ENCODE data around the gene TEX10. TPM values are rescaled to one million over a fixed set of nuclear protein-coding genes. Genes with fewer than 3 reads are reported as not detected.
"Not testable (repeated sequence)": the region's sequence is repeated elsewhere in the genome, so short reads cannot be mapped to it uniquely, and the experiment has no call there.

TEX10 gene
- total RNA-seq, 1 experiment from 2014 or later = 17.7 TPM

DNA sequence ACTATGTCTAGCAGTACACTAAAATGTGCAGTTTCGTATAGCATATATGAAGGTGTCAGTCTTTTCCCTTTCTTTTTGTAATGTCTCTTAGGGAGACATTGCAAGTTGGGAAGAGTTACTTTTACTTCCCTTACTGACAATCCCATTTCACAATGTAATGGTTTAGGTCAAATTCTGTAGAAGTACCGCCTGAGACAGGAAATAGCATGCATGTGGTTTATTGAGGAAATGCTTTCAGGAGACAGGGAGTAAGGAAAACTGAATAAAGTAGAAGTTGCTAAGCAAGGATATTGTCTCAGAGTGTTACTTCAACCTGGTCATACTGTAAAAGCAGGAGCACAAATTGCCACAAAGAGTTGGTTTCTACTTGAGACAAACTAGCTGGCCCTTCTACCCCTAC lies 42.1 kb upstream of the TEX10 start:
- intact Hi-C loops (cut with micrococcal nuclease; ENCODE audit: unreplicated experiment) = no loop called here
- BruUV-seq (replicated peaks) = no TSS peak
- no peaks in the 10 kb centered on the region for H3K27me3 Mint-ChIP-seq (ENCODE audit: unreplicated experiment)
- no peak overlapping the region for H3K27ac Mint-ChIP-seq (ENCODE audit: unreplicated experiment)
- CTCF ChIA-PET = no interaction called here
- H3K9me3 Mint-ChIP-seq (ENCODE audit: low read depth, unreplicated experiment) = no peaks in the 10 kb centered on the region
- DNase-seq = no peak
- H3K4me3 Mint-ChIP-seq (ENCODE audit: low read depth, unreplicated experiment) = no peak overlapping the region
- no peaks in the 10 kb centered on the region for H3K36me3 Mint-ChIP-seq (ENCODE audit: insufficient read depth, unreplicated experiment)
- TF ChIP-seq, protein P1, sequence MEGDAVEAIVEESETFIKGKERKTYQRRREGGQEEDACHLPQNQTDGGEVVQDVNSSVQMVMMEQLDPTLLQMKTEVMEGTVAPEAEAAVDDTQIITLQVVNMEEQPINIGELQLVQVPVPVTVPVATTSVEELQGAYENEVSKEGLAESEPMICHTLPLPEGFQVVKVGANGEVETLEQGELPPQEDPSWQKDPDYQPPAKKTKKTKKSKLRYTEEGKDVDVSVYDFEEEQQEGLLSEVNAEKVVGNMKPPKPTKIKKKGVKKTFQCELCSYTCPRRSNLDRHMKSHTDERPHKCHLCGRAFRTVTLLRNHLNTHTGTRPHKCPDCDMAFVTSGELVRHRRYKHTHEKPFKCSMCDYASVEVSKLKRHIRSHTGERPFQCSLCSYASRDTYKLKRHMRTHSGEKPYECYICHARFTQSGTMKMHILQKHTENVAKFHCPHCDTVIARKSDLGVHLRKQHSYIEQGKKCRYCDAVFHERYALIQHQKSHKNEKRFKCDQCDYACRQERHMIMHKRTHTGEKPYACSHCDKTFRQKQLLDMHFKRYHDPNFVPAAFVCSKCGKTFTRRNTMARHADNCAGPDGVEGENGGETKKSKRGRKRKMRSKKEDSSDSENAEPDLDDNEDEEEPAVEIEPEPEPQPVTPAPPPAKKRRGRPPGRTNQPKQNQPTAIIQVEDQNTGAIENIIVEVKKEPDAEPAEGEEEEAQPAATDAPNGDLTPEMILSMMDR (IDR thresholded peaks at IDR 0.05; ENCODE audit: unreplicated experiment) = no peak
- H3K4me1 Mint-ChIP-seq (ENCODE audit: low read depth, unreplicated experiment) = no peaks in the 10 kb centered on the region

DNA sequence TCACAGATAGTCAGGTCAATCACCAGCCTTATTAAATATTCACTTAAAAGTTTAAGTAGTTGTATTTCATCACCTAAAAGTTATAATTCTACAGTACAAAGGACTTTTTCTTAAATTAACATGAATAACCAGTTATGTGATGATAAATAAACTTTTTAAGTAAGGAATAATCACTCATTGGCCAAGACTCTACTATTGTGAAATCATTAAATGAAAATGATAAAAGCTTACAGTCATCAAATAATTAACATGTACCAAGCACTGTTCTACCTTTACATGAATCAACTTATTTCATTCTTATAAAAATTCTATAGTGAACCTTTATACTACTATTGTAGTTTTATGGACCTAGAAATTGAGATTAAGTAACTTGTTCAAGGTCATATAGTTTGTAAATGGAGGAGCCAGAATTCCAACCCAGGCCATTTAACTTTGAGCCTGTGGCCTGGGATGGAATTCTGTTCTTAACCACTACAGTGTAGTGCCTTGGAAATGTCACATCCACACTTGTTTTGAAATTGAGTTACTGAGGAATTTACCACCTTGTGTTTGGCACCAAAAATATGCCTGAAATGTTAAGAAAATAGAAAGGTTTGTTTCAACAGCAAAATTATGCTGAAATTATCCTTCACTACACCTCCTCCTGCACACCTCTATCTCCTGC lies 41.4 kb upstream of the TEX10 start:
- TF ChIP-seq, protein P1 (IDR thresholded peaks at IDR 0.05; ENCODE audit: unreplicated experiment) = no peak
- CTCF ChIA-PET = no interaction called here
- Mint-ChIP-seq H3K4me3 (ENCODE audit: low read depth, unreplicated experiment) (no peak overlapping the region), H3K9me3 (ENCODE audit: low read depth, unreplicated experiment) (no peaks in the 10 kb centered on the region), H3K4me1 (ENCODE audit: low read depth, unreplicated experiment) (no peaks in the 10 kb centered on the region), H3K36me3 (ENCODE audit: insufficient read depth, unreplicated experiment) (no peaks in the 10 kb centered on the region), H3K27ac (ENCODE audit: unreplicated experiment) (no peak overlapping the region), H3K27me3 (ENCODE audit: unreplicated experiment) (no peaks in the 10 kb centered on the region)
- no peak for DNase-seq
- BruUV-seq (replicated peaks) = no TSS peak
- intact Hi-C loops (cut with micrococcal nuclease; ENCODE audit: unreplicated experiment) = no loop called here

DNA sequence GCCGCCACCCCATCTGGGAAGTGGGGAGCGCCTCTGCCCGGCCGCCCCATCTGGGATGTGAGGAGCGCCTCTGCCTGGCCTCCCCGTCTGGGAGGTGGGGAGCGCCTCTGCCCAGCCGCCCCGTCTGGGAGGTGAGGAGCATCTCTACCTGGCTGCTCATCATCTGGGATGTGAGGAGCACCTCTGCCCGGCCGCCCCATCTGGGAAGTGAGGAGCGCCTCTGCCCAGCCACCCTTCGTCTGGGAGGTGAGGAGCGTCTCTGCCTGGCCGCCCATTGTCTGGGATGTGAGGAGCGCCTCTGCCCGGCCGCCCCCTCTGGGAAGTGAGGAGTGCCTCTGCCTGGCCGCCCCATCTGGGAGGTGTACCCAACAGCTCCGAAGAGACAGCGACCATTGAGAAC lies 40.2 kb upstream of the TEX10 start:
- BruUV-seq (replicated peaks); H3K4me1 Mint-ChIP-seq (ENCODE audit: low read depth, unreplicated experiment); H3K4me3 Mint-ChIP-seq (ENCODE audit: low read depth, unreplicated experiment); DNase-seq; H3K27me3 Mint-ChIP-seq (ENCODE audit: unreplicated experiment); H3K9me3 Mint-ChIP-seq (ENCODE audit: low read depth, unreplicated experiment); CTCF ChIA-PET; intact Hi-C loops (cut with micrococcal nuclease; ENCODE audit: unreplicated experiment); H3K36me3 Mint-ChIP-seq (ENCODE audit: insufficient read depth, unreplicated experiment); H3K27ac Mint-ChIP-seq (ENCODE audit: unreplicated experiment): not testable (repeated sequence)

DNA sequence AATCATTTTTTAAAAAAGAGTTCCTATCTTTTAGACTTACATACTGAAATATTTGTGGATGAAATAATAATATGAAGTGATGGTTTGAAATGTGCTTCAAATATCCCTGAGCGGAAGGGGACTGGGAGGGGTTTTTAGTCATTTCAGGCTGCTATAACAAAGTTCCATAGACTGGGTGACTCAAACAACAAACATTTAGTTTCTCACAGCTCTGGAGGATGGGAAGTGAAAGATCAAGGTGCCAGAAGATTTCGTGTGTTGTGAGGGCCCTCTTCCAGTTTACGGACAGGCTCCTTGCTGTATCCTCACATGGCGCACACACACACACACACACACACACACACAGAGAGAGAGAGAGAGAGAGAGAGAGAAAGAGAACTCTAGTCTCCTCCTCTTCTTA lies 27.1 kb upstream of the TEX10 start:
- Mint-ChIP-seq H3K4me1 (ENCODE audit: low read depth, unreplicated experiment) (peaks cover 14% of the 10 kb centered on the region), H3K27ac (ENCODE audit: unreplicated experiment) (peak overlapping the region; percentile 43), H3K4me3 (ENCODE audit: low read depth, unreplicated experiment) (peak overlapping the region; percentile 18), H3K27me3 (ENCODE audit: unreplicated experiment) (no peaks in the 10 kb centered on the region), H3K36me3 (ENCODE audit: insufficient read depth, unreplicated experiment) (no peaks in the 10 kb centered on the region), H3K9me3 (ENCODE audit: low read depth, unreplicated experiment) (peaks cover 3% of the 10 kb centered on the region)
- TF ChIP-seq, protein P1 (IDR thresholded peaks at IDR 0.05; ENCODE audit: unreplicated experiment) = no peak
- CTCF ChIA-PET = interaction anchor here (0.7 kb wide), 2 partner anchors 57 to 1538 kb away, joined by 3 to 5 read pairs; no protein-coding TSS in a partner anchor
- BruUV-seq (replicated peaks) = no TSS peak
- DNase-seq = peak; percentile 3
- intact Hi-C loops (cut with micrococcal nuclease; ENCODE audit: unreplicated experiment) = no loop called here

DNA sequence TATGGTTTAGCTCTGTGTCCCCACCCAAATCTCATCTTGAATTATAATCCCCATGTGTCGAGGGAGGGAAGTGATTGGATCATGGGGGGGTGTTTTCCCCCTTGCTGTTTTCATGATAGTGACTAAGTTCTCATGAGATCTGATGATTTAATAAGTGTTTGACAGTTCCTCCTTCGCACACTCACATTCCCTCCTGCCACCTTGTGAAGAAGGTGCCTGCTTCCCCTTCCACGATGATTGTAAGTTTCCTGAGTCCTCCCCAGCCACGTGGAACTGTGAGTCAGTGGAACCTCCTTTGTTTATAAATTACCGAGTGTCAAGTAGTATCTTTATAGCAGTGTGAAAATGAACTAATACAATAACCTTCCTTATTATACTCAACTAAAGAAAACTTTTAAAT lies 24.3 kb upstream of the TEX10 start:
- TF ChIP-seq, protein P1 (IDR thresholded peaks at IDR 0.05; ENCODE audit: unreplicated experiment) = no peak
- no TSS peak for BruUV-seq (replicated peaks)
- Mint-ChIP-seq H3K4me3 (ENCODE audit: low read depth, unreplicated experiment) (no peak overlapping the region), H3K27me3 (ENCODE audit: unreplicated experiment) (no peaks in the 10 kb centered on the region), H3K36me3 (ENCODE audit: insufficient read depth, unreplicated experiment) (no peaks in the 10 kb centered on the region), H3K9me3 (ENCODE audit: low read depth, unreplicated experiment) (no peaks in the 10 kb centered on the region), H3K27ac (ENCODE audit: unreplicated experiment) (no peak overlapping the region), H3K4me1 (ENCODE audit: low read depth, unreplicated experiment) (peaks cover 14% of the 10 kb centered on the region)
- DNase-seq = no peak
- CTCF ChIA-PET = no interaction called here
- intact Hi-C loops (cut with micrococcal nuclease; ENCODE audit: unreplicated experiment) = no loop called here

All from Calu3 (cell line).